GM23338 (cell line): ENCODE measurements around the gene SMIM35. TPM values are rescaled to one million over a fixed set of nuclear protein-coding genes. Genes with fewer than 3 reads are reported as not detected.

Experiments
- ATAC-seq: fragments of 200-7000 bp; cut with Tn5 transposase; 3 replicates; pipeline ENCODE4 v1.9.1; 2020
- DNase-seq: peaks from one replicate; pipeline ENCODE4 v3.0.0-alpha.2; 2015; ENCODE audit warnings: low spot score
- H2AFZ ChIP-seq: fragments of 200-600 bp; sonication (generic); 2 replicates; pipeline ENCODE4 v1.8.0; 2016; ENCODE audit warnings: antibody characterized with exemption, mild to moderate bottlenecking, moderate library complexity
- H3F3A ChIP-seq: fragments of 200-600 bp; sonication (generic); replicated peaks from 2 replicates; pipeline ENCODE4 v1.8.0; 2017; ENCODE audit warnings: antibody characterized with exemption, mixed run types, low read depth
- H3K27ac ChIP-seq: fragments of 200-600 bp; sonication (generic); 2 replicates; pipeline ENCODE4 v1.6.1; 2016; ENCODE audit warnings: low read depth
- H3K27me3 ChIP-seq: fragments of 200-600 bp; sonication (generic); 2 replicates; pipeline ENCODE4 v1.8.0; 2016; ENCODE audit warnings: mild to moderate bottlenecking, mixed run types, moderate library complexity; ENCODE audit not compliant: insufficient read depth
- H3K36me3 ChIP-seq: fragments of 200-600 bp; sonication (generic); 2 replicates; pipeline ENCODE4 v1.8.0; 2016; ENCODE audit warnings: mild to moderate bottlenecking; ENCODE audit not compliant: insufficient read depth
- H3K4me1 ChIP-seq: fragments of 200-600 bp; sonication (generic); 2 replicates; pipeline ENCODE4 v1.8.0; 2016; ENCODE audit warnings: mild to moderate bottlenecking, moderate library complexity; ENCODE audit not compliant: insufficient read depth
- H3K4me2 ChIP-seq: fragments of 200-600 bp; sonication (generic); 2 replicates; pipeline ENCODE4 v1.7.1; 2017; ENCODE audit warnings: mixed run types
- H3K4me3 ChIP-seq: fragments of 200-600 bp; sonication (generic); 2 replicates; pipeline ENCODE4 v1.6.1; 2016; ENCODE audit warnings: mixed run types
- H3K79me2 ChIP-seq: fragments of 200-600 bp; sonication (generic); replicated peaks from 2 replicates; pipeline ENCODE4 v1.8.0; 2017; ENCODE audit warnings: mild to moderate bottlenecking; ENCODE audit not compliant: insufficient read depth
- H3K9me2 ChIP-seq: fragments of 200-600 bp; sonication (generic); 2 replicates; pipeline ENCODE4 v1.8.0; 2017; ENCODE audit not compliant: insufficient read depth
- H4K20me1 ChIP-seq: fragments of 200-600 bp; sonication (generic); replicated peaks from 2 replicates; pipeline ENCODE4 v1.8.0; 2017; ENCODE audit warnings: mild to moderate bottlenecking; ENCODE audit not compliant: insufficient read depth
- H3K27ac Mint-ChIP-seq: 2 replicates; pipeline ENCODE4 v1.8.0; 2020; ENCODE audit warnings: inconsistent platforms, mild to moderate bottlenecking, moderate library complexity, mixed read lengths
- H3K27me3 Mint-ChIP-seq: 3 replicates; pipeline ENCODE4 v1.8.0; 2022; ENCODE audit warnings: low read depth, mild to moderate bottlenecking, moderate library complexity, mixed read lengths, inconsistent platforms; ENCODE audit not compliant: insufficient read depth, poor library complexity
- H3K36me3 Mint-ChIP-seq: 3 replicates; pipeline ENCODE4 v1.8.0; 2021; ENCODE audit warnings: low read depth, mild to moderate bottlenecking, inconsistent platforms, moderate library complexity, mixed read lengths
- H3K4me1 Mint-ChIP-seq: 3 replicates; pipeline ENCODE4 v1.8.0; 2020; ENCODE audit warnings: mild to moderate bottlenecking, inconsistent platforms, mixed read lengths
- H3K4me3 Mint-ChIP-seq: 3 replicates; pipeline ENCODE4 v1.8.0; 2021; ENCODE audit warnings: moderate library complexity, mild to moderate bottlenecking, inconsistent platforms, mixed read lengths
- H3K9me3 Mint-ChIP-seq: 3 replicates; pipeline ENCODE4 v1.8.0; 2020; ENCODE audit warnings: moderate library complexity, mild to moderate bottlenecking, inconsistent platforms, mixed read lengths
- ZNF114 ChIP-seq: fragments of 250-450 bp; sonication (Bioruptor Pico); IDR thresholded peaks from 2 replicates; pipeline ENCODE4 v1.5.0; 2020; ENCODE audit warnings: mild to moderate bottlenecking, moderate library complexity
- polyA plus RNA-seq: library from polyadenylated mRNA; unstranded; fragments of >200 nt; fragmentation: Nextera tagmentation; extraction: Ambion mirVana; gene quantifications from 2 replicates; pipeline ENCODE4 v1.2.1, GENCODE V29; 2016
- total RNA-seq: library from RNA; depleted of rRNA; stranded (reverse); fragments of >200 nt; shearing (Covaris generic); gene quantifications from 2 replicates; pipeline ENCODE4 v1.2.3, GENCODE V29; 2014
- TF ChIP-seq, protein P1 (sequence below): IDR thresholded peaks from 2 replicates; pipeline ENCODE4 v1.6.1; 2016; ENCODE audit warnings: antibody characterized with exemption
- TF ChIP-seq, protein P2 (sequence below): fragments of 250-450 bp; sonication (Bioruptor Pico); IDR thresholded peaks from 2 replicates; pipeline ENCODE4 v1.5.0; 2020; ENCODE audit warnings: mild to moderate bottlenecking, moderate library complexity

SMIM35 gene
- total and polyA plus RNA-seq, 2 experiments from 2014 or later = not detected

DNA sequence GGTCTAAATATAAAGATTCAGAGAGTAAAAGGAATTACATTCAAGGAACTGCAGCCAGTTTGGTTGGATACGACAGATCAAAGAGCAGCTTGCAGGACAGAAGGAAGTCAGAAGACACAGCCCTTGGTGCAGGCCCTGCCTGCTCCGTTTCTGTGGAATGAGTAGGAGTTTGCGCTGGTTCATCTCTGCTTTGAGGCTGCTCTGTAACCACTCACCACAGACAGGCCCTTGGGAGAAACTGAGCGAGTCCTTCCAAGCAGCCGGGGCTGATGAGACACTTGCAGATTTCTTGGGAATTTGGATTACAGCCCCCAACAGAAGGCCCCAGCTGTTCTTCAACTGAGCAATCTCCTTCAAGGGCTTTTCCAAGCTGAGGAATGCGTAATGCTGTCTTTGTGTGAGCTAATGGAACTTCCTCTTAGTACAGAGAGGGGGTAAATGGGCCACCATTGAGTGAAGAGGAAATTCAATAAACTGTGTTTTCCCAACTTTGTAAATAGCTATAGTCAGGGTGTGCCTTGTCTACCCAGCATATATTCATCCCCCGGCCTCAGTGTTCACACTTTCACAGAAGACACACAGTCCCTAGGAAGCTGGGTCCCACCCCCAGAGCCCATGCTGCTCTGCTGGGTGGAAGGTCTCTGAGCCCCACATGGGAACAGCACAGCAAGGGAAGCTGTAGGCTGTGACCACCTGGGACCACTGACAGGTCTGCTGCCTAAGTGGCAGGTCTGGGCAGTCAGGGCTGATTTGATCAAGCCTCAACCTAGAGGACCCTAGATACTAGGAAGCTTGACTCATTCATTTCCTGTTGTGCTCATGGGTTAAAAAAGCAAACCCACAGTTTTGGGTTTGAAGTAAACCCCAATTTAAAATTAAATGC, 84.0 kb downstream of the SMIM35 start:
- Histone ChIP-seq H3K36me3 (no peaks in the 10 kb centered on the region), H3K4me1 (peaks cover 4% of the 10 kb centered on the region; the same call in 1 of the 2 replicates), H3K9me2 (no peaks in the 10 kb centered on the region), H3F3A (no peaks in the 10 kb centered on the region), H3K4me2 (no peak overlapping the region), H4K20me1 (no peaks in the 10 kb centered on the region), H3K79me2 (no peaks in the 10 kb centered on the region), H3K27me3 (no peaks in the 10 kb centered on the region), H3K27ac (no peak overlapping the region), H2AFZ (peak overlapping the region; percentile 20), H3K4me3 (no peak overlapping the region)
- H3K27ac Mint-ChIP-seq = no peak overlapping the region
- H3K36me3 Mint-ChIP-seq = no peaks in the 10 kb centered on the region
- TF ChIP-seq, protein P1, sequence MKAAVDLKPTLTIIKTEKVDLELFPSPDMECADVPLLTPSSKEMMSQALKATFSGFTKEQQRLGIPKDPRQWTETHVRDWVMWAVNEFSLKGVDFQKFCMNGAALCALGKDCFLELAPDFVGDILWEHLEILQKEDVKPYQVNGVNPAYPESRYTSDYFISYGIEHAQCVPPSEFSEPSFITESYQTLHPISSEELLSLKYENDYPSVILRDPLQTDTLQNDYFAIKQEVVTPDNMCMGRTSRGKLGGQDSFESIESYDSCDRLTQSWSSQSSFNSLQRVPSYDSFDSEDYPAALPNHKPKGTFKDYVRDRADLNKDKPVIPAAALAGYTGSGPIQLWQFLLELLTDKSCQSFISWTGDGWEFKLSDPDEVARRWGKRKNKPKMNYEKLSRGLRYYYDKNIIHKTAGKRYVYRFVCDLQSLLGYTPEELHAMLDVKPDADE = no peak
- TF ChIP-seq ZNF114 (CRISPR knock-in tag) = no peak
- TF ChIP-seq, protein P2, sequence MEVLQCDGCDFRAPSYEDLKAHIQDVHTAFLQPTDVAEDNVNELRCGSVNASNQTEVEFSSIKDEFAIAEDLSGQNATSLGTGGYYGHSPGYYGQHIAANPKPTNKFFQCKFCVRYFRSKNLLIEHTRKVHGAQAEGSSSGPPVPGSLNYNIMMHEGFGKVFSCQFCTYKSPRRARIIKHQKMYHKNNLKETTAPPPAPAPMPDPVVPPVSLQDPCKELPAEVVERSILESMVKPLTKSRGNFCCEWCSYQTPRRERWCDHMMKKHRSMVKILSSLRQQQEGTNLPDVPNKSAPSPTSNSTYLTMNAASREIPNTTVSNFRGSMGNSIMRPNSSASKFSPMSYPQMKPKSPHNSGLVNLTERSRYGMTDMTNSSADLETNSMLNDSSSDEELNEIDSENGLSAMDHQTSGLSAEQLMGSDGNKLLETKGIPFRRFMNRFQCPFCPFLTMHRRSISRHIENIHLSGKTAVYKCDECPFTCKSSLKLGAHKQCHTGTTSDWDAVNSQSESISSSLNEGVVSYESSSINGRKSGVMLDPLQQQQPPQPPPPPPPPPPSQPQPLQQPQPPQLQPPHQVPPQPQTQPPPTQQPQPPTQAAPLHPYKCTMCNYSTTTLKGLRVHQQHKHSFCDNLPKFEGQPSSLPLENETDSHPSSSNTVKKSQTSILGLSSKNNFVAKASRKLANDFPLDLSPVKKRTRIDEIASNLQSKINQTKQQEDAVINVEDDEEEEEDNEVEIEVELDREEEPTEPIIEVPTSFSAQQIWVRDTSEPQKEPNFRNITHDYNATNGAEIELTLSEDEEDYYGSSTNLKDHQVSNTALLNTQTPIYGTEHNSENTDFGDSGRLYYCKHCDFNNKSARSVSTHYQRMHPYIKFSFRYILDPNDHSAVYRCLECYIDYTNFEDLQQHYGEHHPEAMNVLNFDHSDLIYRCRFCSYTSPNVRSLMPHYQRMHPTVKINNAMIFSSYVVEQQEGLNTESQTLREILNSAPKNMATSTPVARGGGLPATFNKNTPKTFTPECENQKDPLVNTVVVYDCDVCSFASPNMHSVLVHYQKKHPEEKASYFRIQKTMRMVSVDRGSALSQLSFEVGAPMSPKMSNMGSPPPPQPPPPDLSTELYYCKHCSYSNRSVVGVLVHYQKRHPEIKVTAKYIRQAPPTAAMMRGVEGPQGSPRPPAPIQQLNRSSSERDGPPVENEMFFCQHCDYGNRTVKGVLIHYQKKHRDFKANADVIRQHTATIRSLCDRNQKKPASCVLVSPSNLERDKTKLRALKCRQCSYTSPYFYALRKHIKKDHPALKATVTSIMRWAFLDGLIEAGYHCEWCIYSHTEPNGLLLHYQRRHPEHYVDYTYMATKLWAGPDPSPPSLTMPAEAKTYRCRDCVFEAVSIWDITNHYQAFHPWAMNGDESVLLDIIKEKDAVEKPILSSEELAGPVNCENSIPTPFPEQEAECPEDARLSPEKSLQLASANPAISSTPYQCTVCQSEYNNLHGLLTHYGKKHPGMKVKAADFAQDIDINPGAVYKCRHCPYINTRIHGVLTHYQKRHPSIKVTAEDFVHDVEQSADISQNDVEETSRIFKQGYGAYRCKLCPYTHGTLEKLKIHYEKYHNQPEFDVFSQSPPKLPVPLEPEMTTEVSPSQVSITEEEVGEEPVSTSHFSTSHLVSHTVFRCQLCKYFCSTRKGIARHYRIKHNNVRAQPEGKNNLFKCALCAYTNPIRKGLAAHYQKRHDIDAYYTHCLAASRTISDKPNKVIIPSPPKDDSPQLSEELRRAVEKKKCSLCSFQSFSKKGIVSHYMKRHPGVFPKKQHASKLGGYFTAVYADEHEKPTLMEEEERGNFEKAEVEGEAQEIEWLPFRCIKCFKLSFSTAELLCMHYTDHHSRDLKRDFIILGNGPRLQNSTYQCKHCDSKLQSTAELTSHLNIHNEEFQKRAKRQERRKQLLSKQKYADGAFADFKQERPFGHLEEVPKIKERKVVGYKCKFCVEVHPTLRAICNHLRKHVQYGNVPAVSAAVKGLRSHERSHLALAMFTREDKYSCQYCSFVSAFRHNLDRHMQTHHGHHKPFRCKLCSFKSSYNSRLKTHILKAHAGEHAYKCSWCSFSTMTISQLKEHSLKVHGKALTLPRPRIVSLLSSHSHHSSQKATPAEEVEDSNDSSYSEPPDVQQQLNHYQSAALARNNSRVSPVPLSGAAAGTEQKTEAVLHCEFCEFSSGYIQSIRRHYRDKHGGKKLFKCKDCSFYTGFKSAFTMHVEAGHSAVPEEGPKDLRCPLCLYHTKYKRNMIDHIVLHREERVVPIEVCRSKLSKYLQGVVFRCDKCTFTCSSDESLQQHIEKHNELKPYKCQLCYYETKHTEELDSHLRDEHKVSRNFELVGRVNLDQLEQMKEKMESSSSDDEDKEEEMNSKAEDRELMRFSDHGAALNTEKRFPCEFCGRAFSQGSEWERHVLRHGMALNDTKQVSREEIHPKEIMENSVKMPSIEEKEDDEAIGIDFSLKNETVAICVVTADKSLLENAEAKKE (CRISPR knock-in tag) = peak; percentile 49; the same call in 1 of the 2 replicates
- H3K27me3 Mint-ChIP-seq = peaks cover 5% of the 10 kb centered on the region
- H3K4me1 Mint-ChIP-seq = peaks cover 10% of the 10 kb centered on the region
- ATAC-seq = peak; percentile 70
- peak; percentile 35 for DNase-seq
- no peak overlapping the region for H3K4me3 Mint-ChIP-seq
- H3K9me3 Mint-ChIP-seq = no peaks in the 10 kb centered on the region
